Left ventricle myocardium inferior (tissue), 1 donor: ENCODE data around the gene SLC4A4. TPM values are rescaled to one million over a fixed set of nuclear protein-coding genes. Genes with fewer than 3 reads are reported as not detected.

Experiments
- DNase-seq: peaks from one replicate; pipeline ENCODE4 v3.0.0-alpha.2; 2020
- H3K27ac ChIP-seq: fragments of 200-600 bp; replicated peaks from 2 replicates; pipeline ENCODE4 v1.8.0; 2021
- H3K27me3 ChIP-seq: fragments of 200-600 bp; 2 replicates; pipeline ENCODE4 v1.8.0; 2021; ENCODE audit warnings: low read depth
- H3K36me3 ChIP-seq: fragments of 200-600 bp; 2 replicates; pipeline ENCODE4 v1.8.0; 2021
- H3K4me1 ChIP-seq: fragments of 200-600 bp; 2 replicates; pipeline ENCODE4 v1.8.0; 2021
- H3K4me3 ChIP-seq: fragments of 200-600 bp; 2 replicates; pipeline ENCODE4 v1.8.0; 2021; ENCODE audit warnings: mild to moderate bottlenecking, moderate library complexity
- H3K9me3 ChIP-seq: fragments of 200-600 bp; replicated peaks from 2 replicates; pipeline ENCODE4 v1.8.0; 2021
- CTCF ChIP-seq: fragments of 200-600 bp; IDR thresholded peaks from 2 replicates; pipeline ENCODE4 v1.8.0; 2021; ENCODE audit warnings: antibody characterized with exemption, mild to moderate bottlenecking, borderline replicate concordance
- intact Hi-C: fragments of 100-400 bp; cut with micrococcal nuclease; formaldehyde crosslinking; loops from one replicate; pipeline ENCODE4 v1.11.0; 2022
- total RNA-seq: library from RNA; stranded (reverse); fragmentation: NEBNext Ultra II Directional; extraction: Animal tissue kit (Norgen Biotek cat#: 25700); gene quantifications from one replicate; pipeline ENCODE4 v1.2.1, GENCODE V29; 2021
- donor health status: DM: no; HTN: yes; CAD: no; lungs with severe emphysema.

SLC4A4 gene
- total RNA-seq, 1 donor from 2014 or later = 29.8 TPM

GRCh38 chr4:71382125-71382899, 43.5 kb downstream of the SLC4A4 start:
- intact Hi-C loops = no loop called here
- H3K27me3 ChIP-seq = no peaks in the 10 kb centered on the region
- H3K4me3 ChIP-seq = no peak overlapping the region
- no peaks in the 10 kb centered on the region for H3K9me3 ChIP-seq
- H3K27ac ChIP-seq = no peak overlapping the region
- no peaks in the 10 kb centered on the region for H3K36me3 ChIP-seq
- H3K4me1 ChIP-seq = peaks cover 6% of the 10 kb centered on the region
- no peak for DNase-seq
- TF ChIP-seq CTCF = no peak

GRCh38 chr4:71382900-71383560, 44.2 kb downstream of the SLC4A4 start:
- intact Hi-C loops = no loop called here
- no peaks in the 10 kb centered on the region for H3K9me3 ChIP-seq
- H3K27ac ChIP-seq = no peak overlapping the region
- no peak for DNase-seq
- no peak for TF ChIP-seq CTCF
- H3K4me3 ChIP-seq = no peak overlapping the region
- no peaks in the 10 kb centered on the region for H3K27me3 ChIP-seq
- H3K4me1 ChIP-seq = peaks cover 6% of the 10 kb centered on the region
- H3K36me3 ChIP-seq = no peaks in the 10 kb centered on the region

GRCh38 chr4:71383984-71384383, 45.2 kb downstream of the SLC4A4 start:
- Histone ChIP-seq H3K4me3 (no peak overlapping the region), H3K36me3 (no peaks in the 10 kb centered on the region), H3K9me3 (no peaks in the 10 kb centered on the region), H3K27ac (no peak overlapping the region), H3K4me1 (peaks cover 3% of the 10 kb centered on the region), H3K27me3 (no peaks in the 10 kb centered on the region)
- no peak for TF ChIP-seq CTCF
- no peak for DNase-seq
- intact Hi-C loops = no loop called here

GRCh38 chr4:71389149-71389827, 50.5 kb downstream of the SLC4A4 start:
- Histone ChIP-seq H3K4me3 (no peak overlapping the region), H3K9me3 (no peaks in the 10 kb centered on the region), H3K4me1 (no peaks in the 10 kb centered on the region), H3K27me3 (no peaks in the 10 kb centered on the region), H3K36me3 (no peaks in the 10 kb centered on the region), H3K27ac (no peak overlapping the region)
- DNase-seq = no peak
- intact Hi-C loops = no loop called here
- TF ChIP-seq CTCF = no peak

- Histone ChIP-seq H3K4me1 (no peaks in the 10 kb centered on the region), H3K4me3 (no peak overlapping the region), H3K36me3 (no peaks in the 10 kb centered on the region), H3K9me3 (no peaks in the 10 kb centered on the region), H3K27ac (no peak overlapping the region), H3K27me3 (no peaks in the 10 kb centered on the region)
- TF ChIP-seq CTCF = no peak
- intact Hi-C loops = no loop called here
- DNase-seq = no peak
Observed at GRCh38 chr4:71392109-71392508, 53.3 kb downstream of the SLC4A4 start.
